GM18505 (cell line): ENCODE data around the gene CDC14B.
"Not testable (repeated sequence)": the region's sequence is repeated elsewhere in the genome, so short reads cannot be mapped to it uniquely, and the experiment has no call there.

Experiments
- ATAC-seq: cut with Tn5 transposase; IDR thresholded peaks from one replicate; pipeline ENCODE4 v1.9.1; 2021; ENCODE audit not compliant: unreplicated experiment
- POLR2A ChIP-seq: IDR thresholded peaks from 4 replicates; pipeline ENCODE4 v1.6.1; 2011; ENCODE audit warnings: borderline replicate concordance; ENCODE audit not compliant: insufficient read depth, insufficient read length; ENCODE audit errors: extremely low read depth

The CDC14B gene

GRCh38 chr9:96559339-96559943 is 60.2 kb downstream of the CDC14B start:
- TF ChIP-seq POLR2A = no peak
- ATAC-seq = no peak

- no peak for ATAC-seq
- TF ChIP-seq POLR2A = no peak
Measured at GRCh38 chr9:96557921-96558320, 61.7 kb downstream of the CDC14B start.

- no peak for TF ChIP-seq POLR2A
- ATAC-seq = no peak
Measured at GRCh38 chr9:96556701-96557461, 62.8 kb downstream of the CDC14B start.

GRCh38 chr9:96555567-96556386 is 63.9 kb downstream of the CDC14B start:
- TF ChIP-seq POLR2A = no peak
- no peak for ATAC-seq

- no peak for TF ChIP-seq POLR2A
- no peak for ATAC-seq
Measured at GRCh38 chr9:96554801-96555566, 64.7 kb downstream of the CDC14B start.

- no peak for ATAC-seq
- no peak for TF ChIP-seq POLR2A
Measured at GRCh38 chr9:96554326-96554725, 65.3 kb downstream of the CDC14B start.

GRCh38 chr9:96553070-96553469 is 66.6 kb downstream of the CDC14B start:
- no peak for TF ChIP-seq POLR2A

GRCh38 chr9:96551403-96551802 is 68.2 kb downstream of the CDC14B start:
- TF ChIP-seq POLR2A = no peak
- ATAC-seq = no peak

More at GRCh38 chr9:96553070-96553469, 66.6 kb downstream of the CDC14B start:
- ATAC-seq = no peak

- no peak for ATAC-seq
- TF ChIP-seq POLR2A = no peak
Measured at GRCh38 chr9:96550659-96551058, 69.0 kb downstream of the CDC14B start.

GRCh38 chr9:96543131-96543530 is 76.5 kb downstream of the CDC14B start:
- ATAC-seq = not testable (repeated sequence)

- no peak for TF ChIP-seq POLR2A
Measured at GRCh38 chr9:96540106-96540505, 79.5 kb downstream of the CDC14B start.

GRCh38 chr9:96532173-96532572 is 87.5 kb downstream of the CDC14B start:
- ATAC-seq = no peak
- no peak for TF ChIP-seq POLR2A

More at GRCh38 chr9:96540106-96540505, 79.5 kb downstream of the CDC14B start:
- ATAC-seq = no peak

GRCh38 chr9:96524764-96525163 is 94.9 kb downstream of the CDC14B start:
- ATAC-seq = no peak
- no peak for TF ChIP-seq POLR2A
